HG02870 (cell line): ENCODE data around the gene PRKCB.
A peak's percentile ranks its signal among the peaks of the same experiment; 100 is the strongest.

Source experiments
- ATAC-seq: cut with Tn5 transposase; IDR thresholded peaks from one replicate; pipeline ENCODE4 v1.9.1; 2021; ENCODE audit warnings: mild to moderate bottlenecking, moderate library complexity; ENCODE audit not compliant: unreplicated experiment

Gene PRKCB

GRCh38 chr16:24035127-24035842 lies 199.5 kb downstream of the PRKCB start:
- ATAC-seq = no peak

DNA sequence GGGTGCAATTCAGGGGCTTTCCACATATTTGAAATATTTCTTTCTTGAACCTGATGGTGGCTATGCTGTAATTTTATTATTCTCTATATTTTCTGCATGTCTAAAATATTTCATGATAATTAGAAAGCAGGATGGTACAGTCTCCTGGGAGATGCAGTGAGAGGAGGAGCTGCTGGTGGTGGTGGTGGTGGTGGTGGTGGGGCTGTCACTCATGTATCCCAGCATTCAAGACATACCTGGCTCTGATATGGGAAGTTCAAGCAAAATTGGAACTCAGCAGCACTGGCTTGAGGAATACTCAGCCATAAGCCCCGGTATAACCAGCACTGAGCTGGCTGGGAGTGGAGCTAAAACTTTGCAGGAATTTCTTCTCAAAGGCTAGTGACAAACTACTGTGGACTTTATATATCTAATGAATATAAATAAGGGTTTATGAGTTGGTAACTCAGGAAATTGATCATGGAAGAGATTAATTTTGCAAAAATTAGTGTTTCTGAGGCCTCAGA lies 200.3 kb downstream of the PRKCB start:
- no peak for ATAC-seq

GRCh38 chr16:24036614-24037013 lies 200.8 kb downstream of the PRKCB start:
- ATAC-seq = no peak

DNA sequence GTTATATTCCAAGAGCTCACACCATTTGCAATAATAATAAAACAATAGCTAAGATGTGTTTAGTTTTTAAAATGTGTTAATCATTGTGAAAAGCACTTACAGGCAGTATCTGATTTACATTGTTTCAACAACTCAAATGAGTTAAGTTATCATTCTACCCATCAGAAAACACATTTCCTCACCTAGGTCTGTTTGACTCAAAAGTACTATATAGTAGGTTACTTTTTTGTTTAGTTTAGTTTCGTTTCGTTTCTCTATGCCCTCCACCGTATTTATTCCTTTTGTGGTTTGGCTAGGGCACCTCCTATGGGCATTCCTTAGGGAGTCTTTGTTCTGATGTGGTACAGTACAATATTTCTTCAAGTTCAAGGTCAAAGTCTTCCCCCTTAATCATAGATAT lies 201.6 kb downstream of the PRKCB start:
- ATAC-seq = no peak

DNA sequence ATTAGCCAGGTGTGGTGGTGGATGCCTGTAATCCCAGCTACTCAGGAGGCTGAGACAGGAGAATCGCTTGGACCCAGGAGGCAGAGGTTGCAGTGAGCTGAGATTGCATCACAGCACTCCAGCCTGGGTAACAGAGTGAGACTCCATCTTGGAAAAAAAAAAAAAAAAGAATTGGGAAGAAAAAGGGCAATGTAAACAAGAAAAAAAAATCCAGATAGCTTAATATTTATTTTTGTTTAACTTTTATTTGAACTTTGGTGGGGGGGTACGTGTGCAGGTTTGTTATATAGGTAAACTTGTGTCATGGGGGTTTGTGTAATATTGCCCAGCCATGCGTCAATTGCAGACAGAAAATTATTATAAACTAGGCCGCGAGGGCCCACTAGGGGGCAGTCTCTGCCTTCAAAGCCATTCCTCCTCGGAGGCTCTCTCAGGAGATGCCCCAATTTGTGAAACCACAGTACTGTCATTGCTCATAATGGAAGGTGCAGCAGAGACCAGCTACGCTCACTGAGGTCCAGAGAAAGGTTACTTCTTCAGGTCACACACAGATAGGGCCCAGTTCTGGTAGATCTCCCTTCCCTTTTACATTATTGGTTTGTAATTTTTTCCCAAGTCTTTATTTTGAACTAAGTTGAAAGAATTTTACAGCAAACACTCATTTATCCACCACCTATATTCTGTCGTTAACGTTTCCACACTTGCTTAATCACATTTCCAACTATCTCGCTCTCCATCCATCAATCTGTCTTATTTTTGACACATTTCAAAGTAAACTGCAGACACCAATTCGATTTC lies 206.2 kb downstream of the PRKCB start:
- peak; percentile 61 for ATAC-seq

- ATAC-seq = no peak
These were observed 208.7 kb downstream of the PRKCB start for GRCh38 chr16:24044467-24044866.

DNA sequence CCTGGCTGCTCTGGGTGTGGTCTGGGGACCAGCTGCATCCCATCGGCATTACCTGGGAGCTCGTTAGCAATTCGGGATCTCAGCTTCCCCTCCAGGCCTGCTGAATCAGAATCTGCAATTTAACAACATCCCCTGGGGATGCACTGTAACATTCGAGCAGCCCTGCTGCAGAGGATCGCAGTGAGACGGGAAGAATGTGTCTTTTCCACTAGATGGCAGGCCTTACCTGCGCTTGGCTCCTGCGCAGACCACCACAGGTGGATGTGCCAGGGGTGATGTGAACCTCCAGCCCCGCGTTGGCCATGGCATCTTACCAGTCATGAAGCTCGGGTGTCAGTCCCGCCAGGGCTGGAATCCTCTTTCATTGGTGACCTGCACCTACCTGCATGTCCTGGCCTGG lies 209.9 kb downstream of the PRKCB start:
- no peak for ATAC-seq

DNA sequence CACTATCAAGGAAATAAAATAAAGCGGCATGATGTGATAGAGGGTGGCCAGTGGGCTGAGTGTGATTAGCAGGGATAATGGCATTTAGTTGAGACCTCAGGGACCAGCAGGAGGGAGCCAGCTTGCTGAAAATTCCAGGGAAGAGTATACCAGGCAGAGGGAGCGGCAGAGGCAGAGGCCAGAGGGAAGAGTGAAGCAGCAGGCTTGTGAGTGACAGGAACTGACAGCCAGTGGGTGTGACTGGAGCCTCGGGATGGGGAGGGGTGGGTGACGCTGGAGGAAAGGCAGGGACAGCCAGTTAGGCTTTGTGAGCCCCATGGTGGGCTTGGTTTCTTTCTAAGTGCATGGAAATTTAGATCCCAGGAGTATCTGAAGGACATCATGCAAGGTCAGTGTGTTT lies 210.7 kb downstream of the PRKCB start:
- ATAC-seq = no peak

DNA sequence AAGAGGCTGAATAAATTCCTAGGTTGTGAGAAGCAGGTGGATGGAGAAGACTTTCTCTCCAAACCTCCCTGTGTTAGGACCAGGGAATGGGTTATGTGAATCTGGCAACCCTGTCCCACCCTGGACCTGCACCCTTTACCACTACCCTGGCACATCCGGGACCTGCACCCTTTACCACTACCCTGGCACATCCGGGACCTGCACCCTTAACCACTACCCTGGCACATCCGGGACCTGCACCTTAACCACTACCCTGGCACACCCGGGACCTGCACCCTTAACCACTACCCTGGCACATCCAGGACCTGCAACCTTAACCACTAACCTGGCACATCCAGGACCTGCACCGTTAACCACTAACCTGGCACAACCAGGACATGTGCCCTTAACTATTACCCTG lies 213.3 kb downstream of the PRKCB start:
- ATAC-seq = no peak

GRCh38 chr16:24051125-24051524 lies 215.3 kb downstream of the PRKCB start:
- ATAC-seq = no peak

DNA sequence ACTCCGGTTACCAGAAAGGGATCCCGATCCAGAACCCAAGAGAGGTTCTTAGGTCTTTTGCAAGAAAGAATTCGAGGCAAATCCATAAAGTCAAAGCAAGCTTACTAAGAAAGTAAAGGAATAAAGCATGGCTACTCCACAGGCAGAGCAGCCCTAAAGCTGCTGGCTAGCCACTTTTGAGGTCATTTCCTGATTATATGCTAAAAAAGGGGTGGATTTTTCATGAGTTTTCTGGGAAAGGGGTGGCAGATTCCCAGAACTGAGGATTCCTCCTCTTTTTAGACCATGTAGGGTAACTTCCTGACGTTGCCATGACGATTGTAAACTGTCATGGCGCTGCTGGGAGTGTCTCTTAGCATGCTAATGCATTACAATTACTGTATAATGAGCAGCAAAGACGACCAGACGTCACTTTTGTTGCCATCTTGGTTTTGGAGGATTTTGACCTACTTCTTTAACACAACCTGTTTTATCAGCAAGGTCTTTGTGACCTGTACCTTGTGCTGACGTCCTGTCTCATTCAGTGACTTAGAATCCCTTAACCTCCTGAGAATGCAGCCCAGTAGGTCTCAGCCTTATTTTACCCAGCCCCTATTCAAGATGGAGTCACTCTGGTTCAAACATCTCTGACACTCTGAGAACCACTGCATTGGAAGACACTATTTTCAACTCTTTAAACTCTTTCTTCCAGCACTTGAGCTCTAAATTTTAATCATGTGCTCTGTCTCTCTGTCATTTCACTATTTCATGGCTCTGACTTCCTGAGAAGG lies 216.7 kb downstream of the PRKCB start:
- ATAC-seq = no peak

DNA sequence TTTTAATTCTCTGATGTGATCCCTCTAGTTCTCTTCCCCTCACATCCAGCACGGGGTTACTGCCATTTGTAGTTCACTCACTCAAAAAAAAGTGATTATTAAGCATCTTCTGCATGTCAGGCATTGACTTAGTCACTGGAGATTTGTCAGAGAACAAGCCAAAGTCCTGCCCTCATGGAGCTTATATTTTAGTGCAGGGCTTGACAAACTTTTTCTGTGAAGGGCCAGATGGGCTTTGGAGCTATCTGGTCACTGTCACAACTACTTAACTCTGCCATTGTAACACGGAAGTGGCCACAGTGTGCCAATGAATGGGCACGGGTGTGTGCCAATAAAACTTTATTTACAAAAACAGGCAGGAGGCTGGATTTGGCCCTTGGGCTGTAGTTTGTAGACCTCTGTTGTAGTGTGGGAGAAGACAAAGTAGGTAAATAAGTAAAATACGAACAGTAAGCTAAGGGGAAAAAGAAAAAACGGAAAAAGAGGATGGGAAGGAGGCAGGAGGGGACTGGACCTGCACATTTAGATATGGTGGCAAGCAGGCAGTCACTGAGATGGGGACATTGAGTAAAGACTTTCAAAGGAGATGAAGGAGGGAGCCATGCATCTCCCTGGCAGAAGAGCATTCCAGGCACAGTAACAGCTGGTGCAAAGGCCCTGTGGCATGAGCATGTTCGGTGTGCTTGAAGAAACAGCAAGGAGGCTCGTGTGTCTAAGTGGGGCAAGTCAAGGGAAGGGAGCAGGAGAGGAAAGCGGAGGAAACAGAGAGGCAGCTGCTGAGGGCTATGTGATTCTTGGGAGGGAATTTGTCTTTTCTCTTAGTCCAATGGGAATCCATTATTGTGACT lies 217.5 kb downstream of the PRKCB start:
- no peak for ATAC-seq

GRCh38 chr16:24054741-24055491 lies 219.1 kb downstream of the PRKCB start:
- ATAC-seq = no peak

DNA sequence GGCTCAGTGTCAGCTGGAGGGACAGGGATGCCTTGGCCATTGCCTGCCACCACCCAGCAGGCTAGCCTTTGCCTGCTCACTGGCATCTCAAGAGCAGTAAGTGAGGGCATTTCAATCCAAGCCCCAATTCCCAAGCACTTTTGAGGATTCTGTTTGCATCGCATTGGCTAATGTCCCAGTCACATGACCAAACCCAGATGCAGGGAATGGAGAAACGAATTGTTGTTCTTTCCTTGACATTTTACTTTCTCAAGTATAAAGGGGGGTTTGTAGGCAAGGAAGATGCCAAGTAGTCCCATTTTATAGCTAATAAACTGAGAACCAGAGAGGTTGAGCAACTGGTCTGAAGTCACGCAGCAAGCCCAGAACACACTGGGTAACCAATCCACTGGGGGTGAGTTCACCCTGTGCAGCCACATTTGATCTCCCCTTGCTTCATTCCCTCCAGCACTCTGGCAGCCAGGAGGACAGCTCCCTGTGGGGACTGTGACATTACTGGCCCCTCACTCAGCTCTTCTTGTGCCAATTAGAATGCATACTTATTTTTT lies 226.6 kb downstream of the PRKCB start:
- ATAC-seq = no peak

- ATAC-seq = no peak
These were observed 233.3 kb downstream of the PRKCB start for GRCh38 chr16:24069036-24069590.

DNA sequence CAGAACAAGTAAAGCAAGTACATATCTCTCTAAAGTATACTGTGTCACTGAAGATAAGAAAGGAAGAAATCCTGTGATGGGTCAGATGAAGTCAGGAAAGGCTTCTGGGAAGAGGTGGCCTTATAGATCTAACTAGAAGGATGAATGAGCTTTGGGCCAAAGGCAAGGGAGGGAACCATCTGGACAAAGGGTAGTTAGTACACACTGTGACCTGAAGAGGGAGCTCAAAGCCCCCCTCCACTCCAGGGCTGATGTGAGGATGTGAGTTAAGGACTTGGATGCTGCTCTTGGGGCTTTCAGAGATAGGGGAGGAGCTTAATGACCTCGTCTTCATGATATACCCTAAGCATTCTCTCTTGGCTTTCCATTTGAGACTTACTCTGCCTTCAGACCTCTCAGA lies 235.1 kb downstream of the PRKCB start:
- no peak for ATAC-seq

- ATAC-seq = no peak
These were observed 236.0 kb downstream of the PRKCB start for GRCh38 chr16:24071666-24072360.

- ATAC-seq = no peak
These were observed 237.5 kb downstream of the PRKCB start for GRCh38 chr16:24073321-24073720.

DNA sequence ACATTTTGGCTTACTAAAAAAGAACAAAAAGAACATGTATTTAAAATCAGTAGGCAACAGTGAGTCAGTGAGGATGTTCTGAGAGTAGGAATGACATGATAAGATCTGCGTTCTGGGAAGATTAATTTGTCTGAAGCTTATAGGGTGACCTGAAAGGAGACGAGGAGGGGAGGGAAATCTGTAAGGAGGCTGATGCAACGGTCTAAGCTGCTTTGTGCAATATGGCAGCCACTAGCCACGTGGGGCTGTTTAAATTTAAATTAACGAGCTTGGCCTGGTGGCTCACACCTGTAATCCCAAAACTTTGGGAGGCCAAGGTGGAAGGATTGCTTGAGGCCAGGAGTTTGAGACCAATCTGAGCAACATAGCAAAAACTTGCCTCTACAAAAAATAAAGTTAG lies 238.8 kb downstream of the PRKCB start:
- no peak for ATAC-seq
